GM21576 (cell line): ENCODE data around the gene EDIL3.

Source experiments
- ATAC-seq: cut with Tn5 transposase; IDR thresholded peaks from one replicate; pipeline ENCODE4 v1.9.1; 2021; ENCODE audit warnings: mild to moderate bottlenecking, moderate library complexity; ENCODE audit not compliant: unreplicated experiment

Gene EDIL3

DNA sequence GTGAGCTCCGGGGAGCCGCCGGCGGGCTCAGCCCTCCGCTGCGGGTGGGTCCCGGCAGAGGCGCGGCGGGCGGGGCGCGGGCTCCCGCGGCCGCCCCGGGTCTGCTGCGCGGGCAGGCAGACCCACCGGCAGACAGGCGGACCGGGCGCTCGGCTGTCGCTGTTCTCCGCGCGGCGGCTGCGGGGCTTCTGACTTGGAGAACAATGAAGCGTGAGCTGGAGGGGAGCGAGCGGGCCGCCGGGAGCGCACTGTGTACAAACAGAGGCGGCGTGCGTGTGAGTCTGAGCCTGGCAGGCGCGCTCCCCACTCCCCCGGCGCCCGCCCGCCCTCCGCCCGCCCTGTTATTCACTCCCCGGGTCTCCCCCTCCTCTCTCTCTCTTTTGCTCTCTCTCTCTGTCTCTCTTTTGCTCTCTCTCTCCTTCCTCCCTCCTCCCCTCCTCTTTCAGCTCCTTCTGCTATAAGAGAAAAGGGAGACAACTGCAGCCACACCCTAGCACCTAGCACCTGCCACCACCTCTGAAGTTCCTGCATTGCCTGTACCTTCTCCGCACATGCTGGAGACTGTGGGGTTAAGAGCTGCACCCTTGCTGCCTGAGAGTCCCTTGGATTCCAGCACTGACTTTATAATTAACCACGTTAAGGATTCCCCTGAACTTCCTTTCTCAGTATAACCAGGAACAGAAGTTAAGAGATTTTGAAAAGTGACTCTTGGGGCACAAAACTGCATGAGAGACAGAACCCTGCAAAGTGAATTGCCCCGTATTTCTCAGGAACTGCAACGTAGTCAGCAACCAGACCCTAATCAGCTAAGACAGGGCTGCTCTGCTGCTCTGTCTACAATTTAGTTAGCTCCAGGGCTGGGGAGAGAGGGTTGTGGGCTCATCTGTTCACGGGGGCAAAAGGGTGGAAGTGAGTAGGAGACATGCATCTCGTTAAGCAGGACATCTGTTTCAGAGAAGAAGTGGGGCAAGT is at the start of gene EDIL3:
Gene EDIL3, minus strand, starts transcription at position 277 of the 972 bp plus-strand sequence. CDS start 506 bp downstream, outside the sequence.
- no peak for ATAC-seq

- ATAC-seq: no peak
Measured at GRCh38 chr5:84433461-84433860, 48.8 kb upstream of the EDIL3 start.

- ATAC-seq: no peak
Measured at GRCh38 chr5:84430863-84431663, 46.4 kb upstream of the EDIL3 start.

DNA sequence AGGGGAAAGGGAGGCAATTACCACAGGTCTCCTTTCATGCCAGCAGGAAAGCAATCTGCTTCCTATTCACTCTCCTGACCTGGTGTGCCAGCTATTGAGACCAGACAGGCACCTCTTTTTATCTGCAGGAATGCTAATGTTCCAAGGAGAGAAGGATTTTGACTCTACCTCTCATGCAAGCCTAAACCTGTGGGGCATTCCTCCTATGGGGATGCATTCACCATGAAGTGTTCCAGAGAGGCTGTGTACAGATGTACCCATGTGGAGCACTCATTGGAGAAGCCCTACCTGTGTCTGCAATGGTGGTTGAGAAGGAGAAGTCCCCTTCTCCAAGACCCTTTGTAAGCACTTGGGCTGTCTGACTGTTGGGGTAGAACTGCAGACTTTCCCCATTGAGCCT is 45.4 kb upstream of the EDIL3 start:
- ATAC-seq: no peak

- no peak for ATAC-seq
Measured at GRCh38 chr5:84425365-84425881, 40.7 kb upstream of the EDIL3 start.

- ATAC-seq: no peak
Measured at GRCh38 chr5:84419742-84420141, 35.1 kb upstream of the EDIL3 start.

- no peak for ATAC-seq
Measured at GRCh38 chr5:84411832-84412605, 27.3 kb upstream of the EDIL3 start.

GRCh38 chr5:84406111-84406510 is 21.4 kb upstream of the EDIL3 start:
- ATAC-seq: no peak

DNA sequence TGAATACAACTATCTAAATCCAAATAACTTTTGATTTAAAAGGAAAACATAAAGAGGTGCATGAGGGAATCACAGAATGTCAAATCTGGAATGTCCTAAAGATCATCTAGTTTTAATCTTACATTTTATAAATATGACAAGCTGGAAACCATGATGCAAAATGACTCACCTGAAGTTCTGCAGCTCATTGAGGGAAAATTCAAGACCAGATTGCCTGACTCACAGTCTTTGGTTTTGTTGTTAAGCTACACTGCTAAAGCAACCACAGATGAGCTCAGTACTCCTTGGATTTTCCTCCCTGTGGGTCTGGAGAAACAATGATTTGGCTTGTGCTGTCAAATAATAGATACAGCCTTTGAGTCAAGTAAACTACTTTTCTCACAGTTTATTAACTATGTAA is 19.1 kb upstream of the EDIL3 start:
- no peak for ATAC-seq

GRCh38 chr5:84397385-84397784 is 12.7 kb upstream of the EDIL3 start:
- ATAC-seq: no peak

- no peak for ATAC-seq
Measured at GRCh38 chr5:84393969-84394368, 9.3 kb upstream of the EDIL3 start.

- ATAC-seq: no peak
Measured at GRCh38 chr5:84392836-84393235, 8.2 kb upstream of the EDIL3 start.

- ATAC-seq: no peak
Measured at GRCh38 chr5:84385705-84386104, 1.0 kb upstream of the EDIL3 start.

DNA sequence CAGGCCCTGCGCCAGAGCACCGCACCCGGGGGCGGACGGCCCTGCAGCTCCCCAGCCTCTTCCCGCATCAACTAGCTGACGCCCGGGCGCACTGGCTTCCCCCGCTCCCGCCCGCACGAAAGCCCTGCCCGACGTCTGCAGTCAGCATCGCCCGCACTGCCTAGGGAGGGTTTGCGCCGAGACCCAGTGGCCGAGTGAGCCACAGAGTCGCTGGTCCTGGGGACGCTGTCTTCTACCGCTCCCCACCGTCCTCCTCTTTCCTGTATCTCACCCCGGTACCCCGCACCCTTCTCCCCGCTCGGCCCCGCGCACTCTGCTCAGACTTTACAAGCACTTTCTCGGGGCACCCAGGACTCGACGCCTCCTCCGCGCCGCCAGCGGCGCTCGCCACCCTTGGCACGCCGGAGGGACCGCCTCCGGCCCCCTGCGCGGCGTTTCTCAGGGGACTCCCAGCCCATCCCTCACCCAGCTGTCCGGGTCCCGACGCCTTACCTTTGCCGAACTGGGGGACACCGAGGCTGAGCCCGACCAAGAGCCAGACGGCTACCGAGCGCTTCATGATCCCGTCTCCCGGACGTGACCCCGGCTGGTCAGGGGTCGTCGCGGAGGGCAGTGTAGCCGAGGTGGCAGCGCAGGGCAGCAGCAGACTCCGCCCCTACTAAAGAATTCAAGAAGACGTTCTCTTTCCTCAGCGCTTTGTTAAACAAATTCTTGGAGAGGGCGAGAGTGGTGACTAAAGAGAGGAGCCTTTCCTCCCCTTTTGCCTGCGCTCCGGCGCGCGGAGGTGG is 670 bp downstream of the EDIL3 start:
- no peak for ATAC-seq

DNA sequence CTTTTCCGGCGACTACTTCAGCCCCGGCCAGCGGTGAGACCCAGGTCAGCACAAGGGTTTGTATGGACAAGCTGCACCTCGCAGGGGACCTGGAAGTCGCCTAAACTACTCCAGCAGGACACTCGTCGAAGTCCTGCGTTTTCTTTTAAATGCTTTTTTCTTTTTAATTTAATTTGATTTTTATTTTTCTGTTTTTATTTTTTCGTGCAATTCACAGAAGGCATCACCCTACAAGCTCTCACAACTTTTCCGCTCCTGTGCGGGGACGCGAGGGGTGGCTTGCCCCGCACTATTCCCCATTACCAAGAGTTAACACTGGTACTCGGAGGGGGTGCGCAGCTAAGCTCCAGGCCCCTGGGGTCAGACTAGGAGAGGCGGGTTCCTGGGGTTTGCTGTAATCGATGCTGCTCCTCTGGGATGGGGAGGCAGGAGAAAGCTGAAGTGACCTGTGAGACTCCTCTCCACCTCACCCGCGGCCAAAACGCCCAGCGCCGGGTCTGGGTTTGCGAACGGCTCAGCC is 1.3 kb downstream of the EDIL3 start:
- ATAC-seq: no peak

- ATAC-seq: no peak
Measured at GRCh38 chr5:84382363-84383295, 2.1 kb downstream of the EDIL3 start.

GRCh38 chr5:84381502-84382362 is 2.9 kb downstream of the EDIL3 start:
- no peak for ATAC-seq

DNA sequence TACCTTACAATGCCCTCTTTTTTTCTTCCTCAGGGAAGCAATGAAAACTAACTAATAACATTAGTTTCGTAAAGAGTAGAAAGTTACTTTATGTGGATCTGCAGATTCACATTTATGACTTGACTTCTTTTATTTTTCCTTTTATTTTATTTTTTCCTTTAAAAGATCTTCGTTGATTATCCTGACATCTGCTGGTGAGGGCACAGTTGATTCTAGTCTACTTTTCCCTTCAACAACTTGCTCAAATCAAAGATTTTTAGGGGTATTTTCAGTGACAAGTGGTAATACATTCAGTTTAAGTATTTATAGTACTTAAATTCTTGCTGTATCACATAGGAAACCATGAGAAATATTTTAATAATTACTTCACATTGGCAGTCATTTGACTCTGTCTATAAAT is 4.9 kb downstream of the EDIL3 start:
- ATAC-seq: no peak
